ENCODE measurements around the gene OGFR.

OGFR gene

DNA sequence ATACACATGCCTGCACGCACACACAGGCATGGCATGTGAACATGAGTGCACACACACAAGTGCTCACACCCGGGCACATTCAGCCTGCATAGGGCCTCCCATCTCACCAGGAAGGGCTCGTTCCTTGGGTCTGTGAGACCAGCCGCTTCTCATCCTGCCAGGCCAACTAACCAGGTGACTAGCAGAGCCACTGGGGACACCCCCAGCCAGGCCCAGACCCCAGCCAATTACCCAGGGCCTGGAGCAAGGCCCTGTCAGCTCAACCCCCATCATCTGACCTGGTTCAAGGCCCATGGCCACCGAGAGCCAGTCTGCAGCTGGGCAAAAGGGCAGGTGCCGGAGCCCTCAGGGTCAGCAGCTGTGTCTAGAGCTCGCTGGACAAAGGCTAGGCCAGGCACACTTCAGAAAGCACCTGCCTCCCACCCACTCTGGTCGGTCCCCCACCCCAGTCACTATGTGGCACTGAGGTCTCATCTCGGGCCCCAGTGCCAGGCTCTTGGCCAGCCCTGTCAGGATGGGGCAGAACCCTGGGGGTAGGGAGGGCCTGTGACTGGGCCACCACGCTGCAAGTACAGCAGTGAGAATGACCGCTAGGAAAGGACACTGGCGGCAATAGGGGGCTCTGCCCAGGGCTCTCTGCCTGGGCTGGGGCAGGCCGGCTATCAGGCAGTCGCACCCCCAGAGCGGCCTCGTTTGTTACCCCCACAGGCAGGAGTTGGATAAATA is 35.1 kb upstream of the OGFR start:
- no peak for DNase-seq

DNA sequence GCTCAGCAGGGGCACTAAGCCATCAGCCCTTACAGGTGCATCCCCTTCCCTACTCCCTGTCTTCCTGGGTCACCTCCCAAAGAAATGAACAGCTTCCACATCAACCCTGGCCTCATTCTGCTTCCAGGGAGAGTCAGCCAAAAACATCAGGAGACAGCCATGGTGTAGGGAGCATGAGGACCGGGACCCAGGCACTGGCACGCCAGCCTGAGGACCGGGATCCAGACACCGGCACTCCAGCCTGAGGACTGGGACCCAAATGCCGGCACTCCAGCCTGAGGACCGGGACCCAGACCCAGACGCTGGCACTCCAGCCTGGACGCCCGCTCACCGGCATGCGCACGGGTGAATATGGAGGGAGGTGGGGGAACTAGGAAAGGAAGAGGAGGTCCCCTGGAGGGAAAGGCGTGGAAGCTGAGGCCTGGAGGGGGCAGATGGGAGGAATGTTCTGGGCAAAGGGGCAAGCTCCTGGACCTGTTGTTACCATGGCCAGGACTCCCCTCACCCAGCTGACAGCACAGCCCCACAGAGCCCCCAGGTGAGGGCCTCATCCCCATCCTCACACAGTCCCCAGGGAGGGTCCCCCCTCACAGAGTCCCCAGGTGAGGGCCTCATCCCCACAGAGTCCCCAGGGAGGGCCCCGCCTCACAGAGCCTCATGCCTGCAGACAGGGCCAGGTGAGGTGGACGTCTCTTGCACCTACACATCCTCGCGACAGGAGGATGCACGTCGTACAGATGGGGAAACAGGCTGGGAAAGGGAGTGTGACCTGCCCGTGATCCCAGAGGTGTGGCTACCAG is 34.3 kb upstream of the OGFR start:
- DNase-seq, result no peak

DNA sequence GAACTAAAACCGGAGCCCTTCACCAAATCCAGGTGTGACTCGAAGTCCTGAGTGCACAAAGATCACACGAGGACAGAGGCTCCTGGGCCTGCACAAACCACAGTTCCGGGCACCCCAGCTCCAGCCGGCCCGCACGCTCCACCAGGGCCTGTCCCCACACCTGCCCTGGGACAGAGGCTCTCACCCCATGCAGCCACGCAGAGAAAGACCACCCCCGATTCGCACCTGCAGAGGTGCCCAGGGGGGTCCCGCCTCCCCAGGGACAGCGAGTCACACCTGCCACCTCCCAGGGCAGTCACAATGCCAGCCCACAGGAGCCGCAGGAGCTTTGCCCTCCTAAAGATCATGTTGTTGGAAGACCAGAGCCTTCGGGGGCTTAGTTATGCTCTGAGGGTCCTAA is 33.7 kb upstream of the OGFR start:
- no peak for DNase-seq

DNA sequence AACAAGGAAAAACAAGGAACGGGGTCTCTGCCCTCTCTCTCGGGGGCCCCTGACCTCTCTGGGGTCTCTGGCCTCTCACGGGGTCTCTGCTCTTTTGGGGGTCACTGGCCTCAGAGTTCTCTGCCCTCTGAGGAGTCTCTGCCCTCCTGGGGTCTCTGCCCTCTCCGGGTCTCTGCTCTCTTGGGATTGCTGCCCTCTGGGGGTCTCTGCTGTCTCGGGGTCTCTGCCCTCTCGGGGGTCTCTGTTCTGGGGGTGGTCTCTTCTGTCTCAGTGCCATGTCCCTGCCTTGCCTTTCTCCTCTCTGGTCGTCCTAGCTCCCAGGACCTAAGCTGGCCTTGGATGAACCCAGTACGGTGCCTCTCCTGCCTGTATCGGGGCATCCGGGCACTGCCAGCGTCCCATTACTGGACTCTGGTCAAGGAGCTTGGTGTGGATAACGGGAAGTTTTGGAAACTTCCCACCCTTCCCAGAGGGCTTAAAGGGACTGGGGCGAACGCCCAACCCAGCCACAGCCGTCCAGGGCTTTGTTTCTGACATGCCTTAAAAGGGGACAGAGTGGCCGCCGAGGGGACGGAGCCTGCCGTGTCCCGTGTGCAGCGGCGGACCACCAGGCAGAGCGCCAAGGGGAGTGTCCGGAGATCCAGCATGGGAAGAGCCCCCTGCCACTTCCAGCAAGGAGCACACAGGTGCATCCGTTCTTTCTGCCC is 33.1 kb upstream of the OGFR start:
- DNase-seq, result no peak

DNA sequence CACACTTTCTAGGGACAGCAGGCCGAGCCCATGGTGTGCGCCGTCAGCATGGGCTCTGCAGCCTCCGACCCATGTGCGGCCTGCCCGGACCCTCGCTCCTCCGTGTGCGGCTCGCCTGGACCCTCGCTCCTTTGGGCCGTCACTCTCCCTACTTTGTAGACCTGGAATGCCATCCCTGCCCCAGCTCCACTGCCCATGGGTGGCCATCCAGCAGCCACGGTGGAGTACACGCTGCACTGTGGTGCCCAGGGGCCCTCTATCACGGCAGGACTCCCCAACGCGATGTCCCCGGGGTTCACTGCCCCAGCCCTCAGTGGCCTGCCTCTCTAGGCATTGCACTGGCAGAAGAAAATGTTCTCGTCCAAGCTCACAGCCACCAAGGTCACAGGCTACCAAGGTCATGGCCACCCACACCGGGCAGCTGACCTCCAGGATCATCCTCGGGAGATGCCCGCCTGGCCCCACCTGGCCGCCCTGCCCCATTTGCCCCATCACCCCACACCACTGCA is 32.5 kb upstream of the OGFR start:
- no peak for DNase-seq

DNA sequence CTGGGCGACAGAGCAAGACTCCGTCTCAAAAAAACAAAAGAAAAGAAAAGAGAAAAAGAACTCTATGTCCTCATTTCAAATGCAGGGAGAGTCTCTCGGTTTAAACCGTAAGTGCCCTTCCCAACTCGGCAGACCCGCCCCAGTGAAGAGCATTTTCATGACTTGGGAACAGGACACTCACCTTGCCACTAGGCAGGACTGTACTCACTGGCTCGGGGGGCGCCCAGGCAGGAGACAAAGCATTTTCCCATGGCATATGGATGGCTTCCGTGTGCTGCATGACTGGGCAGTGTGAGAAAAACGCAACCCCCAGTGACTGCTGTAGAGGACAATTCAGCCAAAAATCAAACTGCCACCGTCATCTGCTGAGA is 32.0 kb upstream of the OGFR start:
- no peak for DNase-seq

DNA sequence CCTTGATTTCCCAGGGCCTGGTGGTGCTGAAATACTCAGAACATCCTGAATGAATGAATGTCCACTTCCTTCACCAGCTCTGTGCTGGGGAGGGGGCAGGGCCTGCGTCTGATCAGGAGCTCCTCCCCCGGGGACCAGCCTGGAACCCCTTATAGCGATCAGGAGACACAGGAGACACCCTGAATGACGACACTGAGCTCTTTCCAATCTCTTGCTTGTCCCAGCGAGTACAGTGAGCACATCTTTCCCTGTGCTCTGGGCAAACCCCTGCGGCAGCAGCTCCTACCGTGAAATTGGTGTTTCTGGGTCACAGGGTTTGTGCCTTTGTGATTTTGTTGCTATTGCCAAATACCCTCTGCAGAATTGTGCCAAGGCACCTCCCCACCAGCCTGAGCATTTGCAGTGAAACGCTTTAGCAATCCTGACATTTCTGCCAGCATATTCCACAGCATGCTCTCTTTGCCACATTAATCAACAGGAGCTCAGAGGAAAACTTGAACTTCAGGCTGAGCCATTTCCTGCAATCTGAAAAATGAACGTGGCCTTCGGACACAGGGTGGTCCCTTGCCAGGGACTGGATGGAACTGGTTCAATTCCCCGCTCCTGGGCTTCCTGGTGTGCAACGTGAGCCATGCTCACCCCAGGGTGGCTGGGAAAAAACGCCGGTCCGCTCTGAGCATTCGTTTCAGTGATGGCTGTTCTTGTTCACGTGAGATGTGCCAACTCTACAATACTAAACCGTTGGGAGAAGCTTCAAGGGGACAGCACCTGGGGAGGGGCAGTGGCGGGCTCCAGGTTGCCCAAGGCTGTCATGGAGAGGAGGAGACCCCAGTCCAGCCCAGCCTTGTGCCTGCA is 31.4 kb upstream of the OGFR start:
- peak in 1 of 2 experiments; percentile 77 for DNase-seq

DNA sequence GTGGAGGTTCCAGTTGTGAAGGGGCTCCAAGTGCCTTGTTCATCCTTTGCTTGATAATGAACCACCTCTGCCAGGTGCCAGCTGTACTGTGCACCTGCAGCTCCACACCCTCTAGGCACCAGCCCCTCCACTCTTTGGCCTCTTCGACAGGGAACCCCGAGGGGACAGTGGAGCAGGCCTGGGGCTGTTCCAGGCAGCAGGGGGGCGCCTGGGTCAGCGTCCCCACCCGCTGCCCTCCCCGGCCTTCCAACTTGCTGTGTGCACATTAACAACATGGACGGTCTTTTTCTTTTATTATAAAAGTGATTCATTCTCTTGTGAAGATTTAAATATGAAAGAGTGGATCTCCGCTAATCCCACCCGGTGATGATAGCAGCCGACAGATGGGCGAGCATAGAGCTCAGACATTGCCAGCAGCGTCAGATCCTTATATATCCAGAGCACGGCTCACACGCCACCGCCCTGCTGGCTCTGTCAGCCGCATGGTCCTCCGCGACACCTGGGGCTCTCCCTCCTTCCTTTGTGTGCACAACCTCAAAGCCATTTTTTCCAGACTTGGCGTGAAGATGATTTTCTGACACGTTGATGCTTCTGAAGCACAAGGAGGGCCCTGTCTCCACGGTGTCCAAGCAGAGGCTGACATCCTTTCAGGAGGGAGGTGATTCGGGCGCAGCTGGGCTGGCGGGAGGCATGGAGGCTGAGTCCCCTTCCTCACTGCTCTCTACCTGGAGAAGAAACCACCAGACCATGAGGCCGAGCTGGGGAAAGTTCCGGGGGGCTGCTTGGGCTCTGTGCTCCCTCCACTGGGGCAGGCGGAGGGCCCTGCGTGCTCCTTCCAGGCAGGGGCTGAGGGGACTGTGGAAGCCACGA is 30.6 kb upstream of the OGFR start:
- DNase-seq, result peak in 1 of 2 experiments; percentile 73

DNA sequence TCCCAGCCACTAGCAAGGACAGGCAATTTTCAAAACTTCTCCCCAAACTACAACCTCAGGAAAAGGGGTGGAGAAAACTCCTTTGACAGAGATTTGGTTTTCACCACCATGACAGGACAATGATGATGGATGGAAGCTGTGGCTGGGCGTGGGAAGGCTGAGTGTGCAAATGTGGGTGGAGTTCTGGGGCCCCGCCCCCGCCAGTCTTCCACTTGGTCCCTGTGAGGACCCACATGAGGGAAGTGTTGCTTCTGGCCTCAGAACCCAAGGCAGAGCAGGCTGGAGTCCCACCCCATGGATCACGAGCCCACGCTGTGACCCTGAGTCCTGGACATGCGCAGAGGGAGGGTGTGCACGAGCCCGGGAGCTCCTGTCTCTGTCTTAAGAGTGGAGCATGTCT is 29.9 kb upstream of the OGFR start:
- DNase-seq, result no peak

DNA sequence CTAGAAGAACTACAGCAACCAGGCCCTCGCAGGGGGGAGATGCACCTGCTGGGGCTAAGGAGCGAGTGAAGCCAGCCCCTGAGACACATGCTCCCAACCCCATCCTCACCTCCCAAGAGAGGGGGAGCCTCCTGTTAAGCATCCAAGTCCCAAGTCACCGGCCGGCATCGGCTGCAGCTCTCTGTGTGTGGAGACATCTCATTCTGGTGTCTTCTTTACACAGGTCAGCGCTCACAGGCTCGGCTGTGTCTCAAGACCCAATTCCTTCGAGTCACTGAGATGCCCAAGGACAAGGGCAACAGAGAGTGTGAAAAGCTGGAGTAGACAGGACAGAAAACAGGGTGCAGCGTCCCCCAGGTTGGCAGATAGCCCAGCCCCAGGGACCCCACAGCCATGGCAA is 29.4 kb upstream of the OGFR start:
- DNase-seq, result no peak

DNA sequence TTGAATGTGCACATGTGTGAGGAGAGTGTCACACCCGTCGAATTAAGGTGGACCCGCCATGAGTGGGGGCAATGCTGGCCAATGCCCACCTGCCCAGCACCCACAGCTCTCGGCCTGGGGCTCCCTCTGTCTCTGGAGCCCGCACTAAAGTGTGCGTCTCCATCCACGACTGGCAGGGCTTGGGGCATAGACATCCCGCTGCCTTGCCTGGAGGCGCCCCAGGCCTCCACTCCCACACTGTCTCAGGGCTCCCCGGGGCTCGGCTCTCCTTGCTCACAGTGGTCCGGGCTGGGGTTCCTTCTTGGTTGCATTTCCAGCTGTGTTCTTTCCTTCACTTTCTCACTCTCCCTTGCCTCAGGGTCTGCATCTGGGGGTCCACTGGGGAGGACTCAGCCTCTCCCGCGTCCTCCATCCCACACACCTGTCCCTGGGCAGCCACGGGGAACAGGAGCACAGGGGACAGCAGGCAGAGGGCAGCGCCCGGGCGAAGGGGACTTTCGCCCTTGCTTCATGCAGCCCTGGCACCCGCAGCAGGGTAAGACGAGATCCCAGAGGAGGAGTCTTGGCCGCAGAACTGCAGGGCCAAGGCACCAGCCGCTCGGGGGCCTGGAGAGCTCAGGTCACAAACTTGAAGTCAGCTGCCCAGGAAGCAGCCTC is 28.5 kb upstream of the OGFR start:
- DNase-seq, result no peak

DNA sequence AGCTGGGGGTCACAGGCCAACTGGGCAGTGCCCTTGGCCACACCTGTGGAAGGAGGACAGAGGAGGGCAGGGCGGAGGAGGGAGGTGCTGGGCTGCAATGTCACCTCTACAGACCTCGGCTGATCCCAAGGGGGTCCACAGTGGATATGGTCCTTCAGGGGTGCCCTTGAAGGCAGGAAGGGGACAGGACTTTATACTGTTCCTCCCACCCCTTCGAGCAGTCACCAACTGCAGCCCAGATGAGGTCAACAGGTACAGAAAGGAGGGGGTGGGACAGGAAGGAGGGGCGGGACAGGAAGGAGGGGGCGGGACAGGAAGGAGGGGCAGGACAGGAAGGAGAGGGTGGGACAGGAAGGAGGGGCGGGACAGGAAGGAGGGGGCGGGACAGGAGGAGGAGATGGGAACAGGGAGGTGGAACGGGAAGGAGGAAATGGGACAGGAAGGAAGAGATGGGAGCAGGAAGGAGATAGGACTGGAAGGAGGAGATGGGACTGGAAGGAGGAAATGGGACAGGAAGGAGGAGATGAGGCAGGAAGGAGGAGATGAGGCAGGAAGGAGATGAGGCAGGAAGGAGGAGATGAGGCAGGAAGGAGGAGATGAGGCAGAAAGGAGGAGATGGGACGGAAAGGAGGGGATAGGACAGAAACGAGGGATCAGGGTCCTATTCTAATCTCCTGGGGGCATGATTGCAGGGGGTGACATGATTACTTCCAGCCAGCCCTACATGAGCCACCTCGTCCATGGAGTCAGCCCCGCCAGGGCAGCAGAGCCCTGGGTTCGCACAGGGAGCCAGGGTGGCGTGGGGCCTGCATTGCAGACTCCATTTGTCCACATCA is 27.7 kb upstream of the OGFR start:
- no peak for DNase-seq

DNA sequence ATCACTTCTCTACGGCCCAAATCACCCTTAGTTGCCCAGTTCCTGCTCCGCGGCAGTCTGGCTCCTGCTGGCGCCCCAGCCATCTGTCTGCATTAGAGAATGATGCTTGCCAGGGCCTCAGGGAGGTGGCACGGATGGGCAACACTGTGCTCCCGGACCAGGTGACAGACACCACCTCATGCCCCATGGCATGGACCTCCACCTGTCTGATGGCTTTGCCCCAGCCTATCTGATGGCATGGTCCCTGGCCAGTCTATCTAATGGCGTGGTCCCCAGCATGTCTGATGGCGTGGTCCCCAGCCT is 27.2 kb upstream of the OGFR start:
- DNase-seq, result no peak

DNA sequence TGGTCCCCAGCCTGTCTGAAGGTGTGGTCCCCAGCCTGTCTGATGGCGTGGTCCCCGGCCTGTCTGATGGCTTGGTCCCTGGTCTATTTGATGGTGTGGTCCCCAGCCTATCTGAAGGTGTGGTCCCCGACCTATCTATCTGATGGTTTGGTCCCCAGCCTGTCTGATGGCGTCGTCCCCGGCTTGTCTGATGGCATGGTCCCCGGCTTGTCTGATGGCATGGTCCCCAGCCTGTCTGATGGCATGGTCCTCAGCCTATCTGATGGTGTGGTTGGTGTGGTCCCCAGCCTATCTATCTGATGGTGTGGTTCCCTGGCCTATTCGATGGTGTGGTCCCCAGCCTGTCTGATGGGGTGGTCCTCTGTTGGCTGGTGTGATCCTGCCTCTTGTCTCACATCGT is 26.6 kb upstream of the OGFR start:
- DNase-seq, result no peak

DNA sequence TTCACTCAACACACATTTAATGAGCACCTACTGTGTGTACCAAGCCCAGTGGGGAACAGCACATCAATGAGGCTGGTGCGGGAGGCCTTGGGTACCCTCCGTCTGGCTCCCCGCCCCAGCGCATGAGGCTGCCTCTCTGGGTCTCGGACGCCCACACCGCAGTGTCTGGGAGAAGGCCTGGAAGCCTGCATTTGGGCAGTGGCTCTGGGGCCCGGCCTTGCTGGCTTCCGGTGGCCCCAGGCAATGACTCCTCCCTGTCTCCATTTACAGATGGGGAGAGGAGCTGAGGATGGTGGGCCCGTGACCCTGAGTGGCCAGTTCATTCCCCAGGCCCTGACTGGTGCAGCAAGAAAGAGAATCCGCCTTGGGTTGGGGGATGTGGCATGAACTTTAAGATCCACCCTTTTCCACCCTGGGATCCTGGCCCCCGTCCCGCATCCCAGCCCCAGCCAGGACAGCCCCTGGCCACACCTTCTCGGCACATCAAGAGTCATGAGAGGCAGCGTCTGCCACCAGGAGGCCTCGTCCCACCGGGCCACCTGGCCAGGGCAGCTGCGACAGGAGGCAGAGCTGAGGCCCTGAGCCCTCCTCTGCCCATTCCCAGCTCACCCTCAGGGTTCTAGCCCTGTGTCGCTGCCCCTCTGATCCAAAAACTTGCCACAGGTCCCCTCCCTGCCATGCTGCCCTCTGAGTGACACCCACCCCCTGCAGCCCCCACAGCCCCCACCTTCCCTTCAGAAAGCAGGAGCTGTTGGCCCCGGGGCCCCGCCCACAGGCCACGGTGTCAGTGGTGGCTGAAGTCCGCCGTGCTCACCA is 25.8 kb upstream of the OGFR start:
- DNase-seq, result no peak

DNA sequence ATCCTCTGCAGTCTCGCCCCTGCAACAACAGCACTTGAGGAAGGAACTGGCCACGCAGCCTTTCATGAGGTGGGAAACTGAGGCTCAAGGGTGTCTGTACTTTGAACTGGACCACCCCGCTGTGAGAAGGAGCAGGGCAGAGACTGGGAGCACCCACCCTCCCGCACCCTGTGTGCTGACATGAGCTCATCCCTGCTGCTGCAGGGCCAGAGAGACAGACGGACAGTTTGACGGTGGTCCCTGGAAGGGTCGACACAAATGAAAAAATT is 25.3 kb upstream of the OGFR start:
- DNase-seq, result no peak

DNA sequence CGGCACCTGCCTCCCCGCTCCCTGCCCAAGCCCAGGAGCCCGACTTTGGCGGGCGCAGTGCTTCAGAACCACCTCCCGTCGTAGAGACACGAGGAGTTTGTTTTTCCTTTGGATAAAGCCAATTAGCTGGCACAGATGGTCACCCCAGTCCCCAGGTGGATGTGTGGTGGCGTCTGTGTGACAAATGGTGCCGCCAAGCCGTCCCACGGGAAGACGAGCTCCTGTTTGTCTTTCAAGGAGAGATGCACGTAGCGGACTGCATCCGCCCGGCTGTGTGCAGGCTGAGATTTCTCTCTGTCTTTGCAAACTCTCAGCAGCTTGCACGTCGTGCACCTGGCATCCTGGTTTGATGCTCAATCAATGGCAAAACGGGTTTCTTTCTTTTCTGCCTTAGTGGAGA is 24.4 kb upstream of the OGFR start:
- DNase-seq, result no peak

DNA sequence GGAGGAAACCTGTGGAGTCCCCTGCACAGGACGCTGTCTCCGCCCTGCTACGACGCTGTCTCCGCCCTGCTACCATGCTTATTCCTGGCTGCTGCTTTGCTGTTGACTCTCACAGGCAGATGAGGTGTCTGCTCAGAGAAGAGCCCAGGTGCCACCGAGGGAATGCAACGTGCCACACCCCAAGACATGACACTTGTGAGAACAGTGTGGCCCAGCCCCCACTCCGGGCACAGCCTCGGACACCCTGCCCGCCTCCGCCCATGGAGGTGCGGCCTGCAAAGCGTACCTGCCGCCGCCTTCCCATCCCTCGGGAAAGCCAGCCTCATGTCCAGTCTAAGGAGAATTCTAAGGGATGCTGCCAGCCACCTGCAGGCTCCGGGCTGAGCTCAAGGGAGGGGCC is 23.9 kb upstream of the OGFR start:
- DNase-seq, result no peak

DNA sequence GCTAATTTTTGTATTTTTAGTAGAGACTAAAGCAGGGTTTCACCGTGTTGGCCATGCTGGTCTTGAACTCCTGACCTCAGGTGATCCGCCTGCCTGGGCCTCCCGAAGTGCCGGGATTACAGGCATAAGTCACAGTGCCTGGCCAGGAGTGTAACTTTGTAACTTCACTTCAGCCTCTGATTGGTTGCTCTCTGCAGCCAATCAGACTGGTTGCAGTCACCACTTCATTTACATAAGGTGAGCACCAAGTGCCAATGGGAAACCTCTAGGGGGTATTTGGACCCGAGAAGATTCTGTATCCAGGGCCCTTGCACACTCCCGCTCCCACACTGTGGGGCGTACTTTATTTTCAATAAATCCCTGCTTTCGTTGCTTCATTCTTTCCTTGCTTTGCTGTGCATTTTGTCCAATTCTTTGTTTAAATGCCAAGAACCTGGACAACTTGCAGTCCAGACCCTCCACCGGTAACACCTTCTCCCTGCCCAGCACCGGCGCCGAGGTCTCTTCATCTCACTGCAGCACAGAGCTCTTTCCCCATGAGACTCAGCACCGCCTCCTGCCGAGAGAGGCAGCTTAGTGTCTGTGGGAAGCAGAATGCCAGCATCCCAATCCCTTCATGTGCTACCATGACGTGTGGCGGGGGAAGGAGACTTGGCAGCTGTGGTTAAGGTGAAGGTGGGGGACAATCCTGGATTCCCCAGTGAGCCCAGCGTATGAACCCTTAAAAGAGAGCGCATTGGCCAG is 22.3 kb upstream of the OGFR start:
- no peak for DNase-seq
